Coronary artery (tissue), 2 donors: Measurements from ENCODE around the gene PARD3.

Experiments
- DNase-seq: peaks from one replicate; pipeline ENCODE4 v3.0.0-alpha.2; 2017; ENCODE audit warnings: low spot score
- H3K27ac ChIP-seq, 2 donors: fragments of 200-600 bp; sonication (generic); one replicate each; pipeline ENCODE4 v1.5.1; 2016 to 2019
- H3K4me3 ChIP-seq: fragments of 200-600 bp; sonication (generic); 2 replicates; pipeline ENCODE4 v1.5.1; 2016; ENCODE audit warnings: mild to moderate bottlenecking, moderate library complexity
- TF ChIP-seq, protein P1 (sequence below): fragments of 200-600 bp; sonication (generic); IDR thresholded peaks from one replicate; pipeline ENCODE4 v1.5.1; 2019; ENCODE audit warnings: antibody characterized with exemption

Gene PARD3

GRCh38 chr10:34736976-34737771 lies 77.9 kb downstream of the PARD3 start:
- DNase-seq, result no peak
- no peak overlapping the region for H3K27ac ChIP-seq
- H3K4me3 ChIP-seq, result no peak overlapping the region
- TF ChIP-seq, protein P1, sequence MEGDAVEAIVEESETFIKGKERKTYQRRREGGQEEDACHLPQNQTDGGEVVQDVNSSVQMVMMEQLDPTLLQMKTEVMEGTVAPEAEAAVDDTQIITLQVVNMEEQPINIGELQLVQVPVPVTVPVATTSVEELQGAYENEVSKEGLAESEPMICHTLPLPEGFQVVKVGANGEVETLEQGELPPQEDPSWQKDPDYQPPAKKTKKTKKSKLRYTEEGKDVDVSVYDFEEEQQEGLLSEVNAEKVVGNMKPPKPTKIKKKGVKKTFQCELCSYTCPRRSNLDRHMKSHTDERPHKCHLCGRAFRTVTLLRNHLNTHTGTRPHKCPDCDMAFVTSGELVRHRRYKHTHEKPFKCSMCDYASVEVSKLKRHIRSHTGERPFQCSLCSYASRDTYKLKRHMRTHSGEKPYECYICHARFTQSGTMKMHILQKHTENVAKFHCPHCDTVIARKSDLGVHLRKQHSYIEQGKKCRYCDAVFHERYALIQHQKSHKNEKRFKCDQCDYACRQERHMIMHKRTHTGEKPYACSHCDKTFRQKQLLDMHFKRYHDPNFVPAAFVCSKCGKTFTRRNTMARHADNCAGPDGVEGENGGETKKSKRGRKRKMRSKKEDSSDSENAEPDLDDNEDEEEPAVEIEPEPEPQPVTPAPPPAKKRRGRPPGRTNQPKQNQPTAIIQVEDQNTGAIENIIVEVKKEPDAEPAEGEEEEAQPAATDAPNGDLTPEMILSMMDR, result no peak

DNA sequence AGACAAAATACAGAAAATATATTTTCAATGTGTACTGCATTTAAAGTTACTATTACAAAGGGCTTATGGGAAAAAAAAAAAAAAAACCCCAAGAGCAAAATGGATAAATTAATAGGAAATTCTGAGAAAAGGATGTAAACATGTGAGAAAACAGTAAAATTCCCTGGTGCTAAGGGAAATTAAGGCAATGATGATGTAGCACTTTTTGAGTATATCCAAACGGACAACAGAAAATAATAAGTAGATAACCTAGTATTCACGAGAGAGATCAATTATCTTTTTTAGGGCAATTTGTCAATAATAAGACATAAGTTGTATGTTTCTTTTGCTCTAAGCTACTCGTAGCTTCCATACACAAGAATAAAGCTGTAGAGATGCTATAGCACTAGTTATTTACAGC lies 80.2 kb downstream of the PARD3 start:
- no peak for DNase-seq
- TF ChIP-seq, protein P1, result no peak
- H3K27ac ChIP-seq, result no peak overlapping the region

DNA sequence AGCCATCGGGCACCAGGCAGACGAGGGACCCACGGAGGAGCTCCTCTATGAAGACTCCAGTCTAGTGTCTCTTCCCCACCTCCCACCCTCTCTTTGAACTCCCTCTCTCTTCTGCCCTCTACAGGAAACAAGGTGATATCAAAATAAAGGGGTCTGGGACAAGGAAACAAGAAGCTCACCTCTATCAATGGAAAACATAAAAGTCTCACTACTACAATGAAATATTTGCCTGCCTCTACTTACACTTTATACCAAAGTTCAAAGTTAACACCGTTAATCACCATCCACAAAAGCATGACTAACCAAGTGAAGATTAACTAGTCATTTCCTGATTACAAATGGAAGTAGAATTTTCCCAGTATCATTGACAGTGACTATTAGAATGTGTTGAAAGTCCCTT lies 82.2 kb downstream of the PARD3 start:
- H3K27ac ChIP-seq, result no peak overlapping the region
- DNase-seq, result no peak
- no peak overlapping the region for H3K4me3 ChIP-seq
- TF ChIP-seq, protein P1, result no peak

More for the DNA sequence above, 80.2 kb downstream of the PARD3 start:
- no peak overlapping the region for H3K4me3 ChIP-seq

DNA sequence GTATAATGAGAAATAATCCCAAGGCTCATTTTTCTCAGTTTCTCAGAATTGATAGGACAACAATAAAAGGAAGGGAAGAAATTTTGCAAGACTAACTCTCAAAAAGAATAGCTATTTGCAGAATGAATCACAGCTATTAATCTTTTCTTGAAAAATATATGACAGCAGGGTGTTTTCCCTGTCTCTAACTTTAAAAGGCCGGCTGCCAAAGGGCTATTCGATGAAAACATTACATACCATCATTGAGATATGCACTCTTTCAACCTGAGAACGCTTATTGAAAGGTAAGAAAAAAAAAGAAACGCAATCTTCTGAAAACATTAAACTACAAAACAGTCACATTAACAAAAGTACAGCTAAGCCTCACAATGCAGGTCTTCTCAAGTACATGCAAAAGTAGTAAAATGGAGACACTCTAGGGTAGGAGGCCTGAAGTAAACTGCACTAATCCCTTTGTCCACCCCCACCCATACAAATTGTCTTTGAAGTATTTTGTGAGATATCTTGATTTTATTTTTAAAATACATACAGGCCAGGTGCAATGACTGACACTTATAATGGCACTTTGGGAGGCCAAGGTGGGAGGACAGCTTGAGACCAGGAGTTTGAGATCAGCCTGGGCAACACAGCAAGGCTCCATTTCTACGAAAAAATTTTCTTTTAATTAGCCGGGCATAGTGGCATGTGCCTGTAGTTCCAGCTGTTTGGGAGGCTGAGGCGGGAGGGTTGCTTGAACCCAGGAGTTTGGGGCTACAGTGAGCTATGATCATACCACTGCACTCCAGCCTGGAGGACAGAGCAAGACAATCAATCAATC lies 83.0 kb downstream of the PARD3 start:
- H3K4me3 ChIP-seq, result no peak overlapping the region
- TF ChIP-seq, protein P1, result no peak
- DNase-seq, result no peak
- no peak overlapping the region for H3K27ac ChIP-seq

DNA sequence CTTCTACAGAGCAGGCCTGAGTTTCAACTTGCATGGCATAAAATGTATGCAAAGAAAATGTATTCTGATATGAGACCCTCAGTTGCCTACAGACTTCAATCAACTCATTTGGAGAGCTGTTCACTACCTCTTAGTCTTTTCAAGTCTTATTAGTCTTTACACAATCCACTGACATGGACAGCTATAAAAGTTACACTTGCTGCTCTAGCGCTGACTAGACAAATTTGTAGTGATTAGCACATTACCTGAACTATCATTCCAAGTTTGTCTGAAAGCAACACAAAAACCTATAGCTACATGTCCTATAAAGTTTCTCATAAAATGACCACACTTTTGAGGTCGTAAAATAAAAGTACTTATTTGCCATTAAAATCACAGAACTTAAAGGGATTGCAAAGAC lies 83.9 kb downstream of the PARD3 start:
- DNase-seq, result no peak
- TF ChIP-seq, protein P1, result no peak
- Histone ChIP-seq H3K4me3 (no peak overlapping the region), H3K27ac (no peak overlapping the region)

- Histone ChIP-seq H3K4me3 (no peak overlapping the region), H3K27ac (no peak overlapping the region)
- no peak for DNase-seq
- TF ChIP-seq, protein P1, result no peak
These were observed 84.4 kb downstream of the PARD3 start for GRCh38 chr10:34730726-34731125.
